CD1c-positive myeloid dendritic cell (primary cell): Measurements from ENCODE around the gene PAFAH1B1.
"Not testable (repeated sequence)": the region's sequence is repeated elsewhere in the genome, so short reads cannot be mapped to it uniquely, and the experiment has no call there.

Experiments
- DNase-seq: peaks from one replicate; pipeline ENCODE4 v3.0.0-alpha.2; 2016; ENCODE audit errors: extremely low spot score

The PAFAH1B1 gene

DNA sequence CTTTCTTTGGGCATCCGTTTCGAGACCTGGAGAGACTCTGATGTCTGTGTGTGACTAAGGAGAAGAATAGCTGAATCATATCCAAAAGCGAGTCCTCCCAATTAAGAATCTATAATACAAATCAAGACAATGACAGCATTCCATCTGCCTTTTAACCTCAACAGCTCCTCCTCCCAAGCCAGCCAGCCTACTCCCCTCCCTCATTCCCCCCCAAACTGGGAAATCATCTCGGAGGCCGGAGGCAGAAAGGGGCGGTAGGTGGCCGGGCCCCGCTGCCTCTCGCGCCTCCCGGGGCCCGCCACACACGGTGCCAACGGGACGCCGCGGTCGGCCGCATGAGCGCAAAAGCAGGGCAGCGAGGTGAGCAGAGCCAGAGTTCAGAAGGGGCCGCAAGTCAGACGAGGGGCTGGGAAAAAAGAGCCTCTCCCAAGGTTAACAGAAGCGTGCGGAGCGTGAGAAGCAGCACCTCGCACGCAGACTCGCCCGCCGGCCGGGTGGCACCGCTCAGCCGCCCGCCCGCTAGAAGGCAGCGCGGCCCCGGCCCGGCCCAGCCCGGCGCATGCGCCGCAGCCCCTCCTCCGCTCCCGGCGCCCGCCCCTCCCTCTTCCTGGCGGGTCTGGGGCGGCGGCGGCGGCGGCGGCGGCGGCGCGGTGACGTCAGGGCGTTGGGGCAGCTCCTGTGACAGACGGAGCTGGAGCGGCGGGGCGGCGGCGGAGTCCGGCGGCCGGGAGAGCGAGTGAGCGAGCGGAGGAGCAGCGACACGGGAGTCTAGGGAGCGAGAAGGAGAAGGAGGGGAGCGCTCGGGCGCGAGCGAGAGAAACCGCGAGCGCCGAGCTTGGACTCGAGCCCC lies at the start of gene PAFAH1B1:
PAFAH1B1 (plus strand) TSS at position 684 of the 850 bp plus-strand sequence. CDS start 44,635 bp downstream, outside the sequence.
- DNase-seq: peak; percentile 97

DNA sequence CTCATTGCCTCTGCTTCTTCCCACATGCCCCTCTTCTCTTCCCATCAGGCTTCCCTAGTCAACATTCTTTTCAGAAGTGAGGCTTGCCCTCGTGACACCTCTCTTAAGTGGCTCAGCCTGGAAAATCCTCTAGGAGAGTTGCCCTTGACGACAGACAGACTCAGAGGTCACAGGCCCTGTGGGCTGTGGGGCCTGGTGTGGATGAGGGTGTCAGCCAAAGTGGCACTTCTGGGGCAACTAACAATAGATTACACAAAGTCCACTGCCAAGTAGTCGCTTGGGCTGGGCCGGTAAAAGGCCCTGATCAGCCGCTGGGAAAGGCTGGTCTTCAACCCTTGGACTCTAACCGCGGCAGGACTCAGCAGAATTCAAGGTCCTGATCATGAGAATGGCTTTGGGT lies 48.1 kb upstream of the PAFAH1B1 start:
- DNase-seq: no peak

DNA sequence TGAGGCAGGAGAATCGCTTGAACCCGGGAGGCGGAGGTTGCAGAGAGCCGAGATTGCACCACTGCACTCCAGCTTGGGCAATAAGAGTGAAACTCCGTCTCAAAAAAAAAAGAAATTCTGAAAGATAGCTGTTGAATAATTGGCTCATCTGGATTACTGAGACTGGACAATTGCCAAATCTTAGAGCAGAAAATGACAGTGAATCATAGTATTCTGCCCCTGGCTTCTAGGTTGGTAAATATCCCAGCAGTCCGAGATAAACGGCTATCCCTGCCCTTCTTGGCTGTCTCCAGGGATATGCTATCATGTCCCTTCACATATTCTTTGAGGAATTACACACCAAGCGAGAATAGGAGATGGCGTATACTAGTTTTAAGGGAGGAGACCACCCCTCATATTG lies 46.3 kb upstream of the PAFAH1B1 start:
- no peak for DNase-seq

DNA sequence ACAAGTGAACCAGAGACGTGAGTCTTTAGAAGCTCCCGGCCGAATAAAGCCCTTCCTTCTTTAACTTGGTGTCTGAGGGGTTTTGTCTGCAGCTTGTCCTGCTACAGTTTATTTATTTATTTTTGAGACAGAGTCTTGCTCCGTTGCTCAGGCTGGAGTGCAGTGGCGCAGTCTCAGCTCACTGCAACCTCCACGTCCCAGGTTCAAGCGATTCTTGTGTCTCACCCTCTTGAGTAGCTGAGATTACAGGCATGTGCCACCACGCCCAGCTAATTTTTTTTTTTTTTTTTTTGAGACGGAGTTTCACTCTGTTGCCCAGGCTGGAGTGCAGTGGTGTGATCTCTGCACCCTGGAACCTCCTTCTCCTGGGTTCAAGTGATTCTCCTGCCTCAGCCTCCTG lies 45.4 kb upstream of the PAFAH1B1 start:
- not testable (repeated sequence) for DNase-seq

DNA sequence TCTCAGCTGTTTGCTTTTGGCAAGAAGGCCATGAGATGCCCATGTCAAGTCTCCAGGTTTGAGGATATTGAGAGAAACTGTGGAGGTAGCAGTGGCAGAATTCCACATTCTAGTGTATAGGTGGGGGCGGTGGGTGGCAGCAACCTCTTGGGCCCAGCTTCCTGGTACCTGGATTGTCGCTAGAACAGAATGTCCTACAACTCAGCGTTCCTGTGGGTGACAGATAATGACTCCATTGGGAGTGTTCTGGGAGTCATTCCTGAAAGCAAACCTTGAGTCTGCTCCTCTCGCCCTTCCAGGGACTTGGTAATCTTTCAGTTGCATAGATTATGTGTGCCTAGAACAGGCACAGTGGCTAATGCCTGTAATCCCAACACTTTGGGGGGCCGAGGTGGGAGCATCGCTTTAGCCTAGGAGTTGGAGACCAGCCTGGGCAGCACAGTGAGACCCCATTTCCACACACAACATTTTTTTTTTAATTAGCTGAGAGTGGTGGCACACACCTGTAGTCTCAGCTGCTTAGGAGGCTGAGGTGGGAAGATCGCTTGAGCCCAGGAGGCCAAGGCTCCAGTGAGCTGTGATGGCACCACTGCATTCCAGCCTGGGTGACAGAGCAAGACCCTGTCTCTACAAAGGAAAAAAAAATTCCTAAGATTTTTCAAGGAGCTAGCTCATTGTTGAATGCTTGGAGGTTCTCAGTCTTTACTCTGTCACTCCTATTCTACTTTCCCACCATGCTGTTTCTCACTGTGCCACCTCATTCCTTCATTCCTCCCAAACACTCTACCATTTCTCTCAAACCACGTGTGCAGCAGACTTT lies 43.9 kb upstream of the PAFAH1B1 start:
- DNase-seq: no peak

DNA sequence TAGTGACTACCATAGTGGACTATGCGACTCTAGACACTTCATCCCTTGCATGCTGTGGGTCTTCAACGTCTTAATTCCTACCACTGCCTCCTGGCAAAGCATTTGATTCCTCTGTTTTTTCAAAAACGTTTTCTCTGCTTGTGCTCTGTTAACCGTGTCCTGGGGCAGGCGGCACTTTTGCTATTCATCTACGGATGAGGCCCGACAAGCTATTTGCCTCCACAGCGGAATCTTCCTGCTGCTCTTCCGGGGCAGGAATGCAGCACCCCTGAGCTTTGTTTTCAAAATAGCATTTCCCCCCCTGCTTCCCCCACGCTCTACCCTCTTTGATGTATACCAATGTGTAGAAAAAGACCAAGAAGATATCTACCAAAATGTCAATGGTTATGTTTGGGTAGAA lies 42.0 kb upstream of the PAFAH1B1 start:
- DNase-seq: no peak

DNA sequence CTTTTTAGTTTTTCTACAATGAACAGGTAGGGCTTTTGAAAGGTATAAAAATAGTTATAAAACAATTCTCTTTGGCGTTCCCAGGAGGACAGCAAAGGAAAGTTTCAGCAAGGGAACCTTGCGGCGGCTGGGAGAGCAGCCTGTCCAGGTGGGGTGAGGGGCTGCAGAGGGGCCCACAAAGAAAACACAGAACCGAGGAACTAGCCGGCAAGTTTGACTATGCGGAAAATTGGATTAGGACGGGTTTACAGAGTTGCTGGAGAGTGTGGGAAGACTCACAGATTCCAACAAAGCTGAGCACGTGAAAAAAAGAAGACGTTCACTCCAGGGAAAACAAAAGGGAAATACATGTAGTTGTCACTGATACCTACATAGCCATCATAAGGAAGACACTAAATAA lies 41.5 kb upstream of the PAFAH1B1 start:
- DNase-seq: no peak

DNA sequence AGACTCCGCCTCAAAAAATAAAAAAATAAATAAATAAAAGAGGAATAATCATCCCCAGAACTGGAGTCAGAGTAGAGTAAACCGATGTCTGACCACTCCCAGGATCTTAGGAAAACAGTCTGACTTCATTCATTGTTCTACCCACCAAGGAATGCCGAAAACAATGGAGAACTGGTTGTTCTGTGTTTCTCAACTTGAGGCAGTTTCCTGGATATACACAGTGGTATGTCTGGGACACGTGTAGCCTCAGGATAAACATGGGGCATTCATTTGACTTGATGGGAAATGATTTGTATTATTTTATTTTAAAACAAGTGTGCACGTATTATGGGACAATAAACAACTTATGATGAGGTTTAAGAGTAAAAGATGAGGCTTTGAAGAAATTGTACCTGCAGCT lies 32.8 kb upstream of the PAFAH1B1 start:
- no peak for DNase-seq

DNA sequence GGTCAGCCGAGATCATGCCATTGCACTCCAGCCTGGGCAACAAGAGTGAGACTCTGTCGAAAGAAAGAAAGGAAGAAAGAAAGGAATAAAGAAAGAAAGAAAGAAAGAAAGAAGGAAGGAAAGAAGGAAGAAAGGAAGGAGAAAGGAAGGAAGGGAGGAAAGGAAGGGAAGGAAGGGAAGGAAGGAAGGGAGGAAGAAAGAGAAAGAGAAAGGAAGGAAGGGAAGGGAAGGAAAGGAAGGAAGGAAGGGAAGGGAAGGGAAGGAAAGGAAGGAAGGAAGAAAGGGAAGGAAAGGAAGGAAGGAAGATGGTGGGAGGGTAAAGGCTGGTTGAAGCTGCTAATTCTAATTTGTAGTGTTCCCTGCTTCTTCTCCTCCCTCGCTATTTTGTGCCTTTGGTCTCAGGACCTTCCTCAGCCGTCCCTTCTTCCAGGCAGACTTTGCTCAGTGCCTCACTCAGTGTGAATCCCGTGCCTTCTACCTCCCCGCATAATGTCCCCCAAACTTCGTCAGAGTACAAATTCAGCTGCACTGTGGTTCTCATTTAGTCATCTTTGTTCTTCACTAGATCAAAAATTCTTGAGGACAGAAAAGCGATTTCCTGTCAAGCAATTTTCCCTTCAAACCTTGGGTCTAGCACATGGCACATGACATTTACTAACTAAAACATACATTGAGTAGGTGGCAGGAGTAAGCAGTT lies 31.1 kb upstream of the PAFAH1B1 start:
- DNase-seq: no peak

DNA sequence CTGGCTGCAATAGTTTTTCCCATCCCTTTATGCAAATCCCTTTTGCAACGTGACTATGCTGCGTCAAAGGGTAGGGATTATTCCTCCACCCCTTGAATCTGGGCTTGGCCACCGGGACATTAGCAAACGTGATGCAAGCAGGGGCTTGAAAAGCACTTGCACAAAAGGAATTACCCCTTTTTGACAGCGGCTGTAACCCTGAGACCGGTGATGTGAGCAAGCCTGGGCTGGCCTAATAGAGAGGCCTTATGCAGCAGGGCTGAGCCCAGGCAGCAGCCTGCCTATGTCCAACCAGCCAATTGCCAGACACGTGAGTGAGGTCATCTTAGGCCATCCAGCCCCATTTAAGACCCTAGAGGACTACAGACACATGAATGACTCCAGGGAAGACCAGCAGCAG lies 30.4 kb upstream of the PAFAH1B1 start:
- no peak for DNase-seq

DNA sequence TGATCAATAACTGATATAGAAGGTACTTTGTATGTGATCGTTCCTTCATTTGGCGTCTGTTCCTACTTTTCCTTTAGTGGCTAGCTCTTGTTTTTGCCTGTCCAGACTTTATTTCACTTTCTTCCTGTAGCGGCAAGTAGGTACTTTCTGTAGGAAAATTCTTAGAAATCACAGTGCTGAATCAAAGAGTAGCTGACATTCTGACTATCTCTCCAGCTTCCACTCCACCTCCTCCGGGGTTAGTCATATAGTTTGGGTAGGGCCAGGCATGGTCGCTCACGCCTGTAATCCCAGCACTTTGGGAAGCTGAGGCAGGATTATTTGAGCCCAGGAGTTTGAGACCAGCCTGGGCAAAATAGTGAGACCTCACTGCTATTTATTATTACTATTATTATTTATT lies 29.9 kb upstream of the PAFAH1B1 start:
- DNase-seq: no peak

DNA sequence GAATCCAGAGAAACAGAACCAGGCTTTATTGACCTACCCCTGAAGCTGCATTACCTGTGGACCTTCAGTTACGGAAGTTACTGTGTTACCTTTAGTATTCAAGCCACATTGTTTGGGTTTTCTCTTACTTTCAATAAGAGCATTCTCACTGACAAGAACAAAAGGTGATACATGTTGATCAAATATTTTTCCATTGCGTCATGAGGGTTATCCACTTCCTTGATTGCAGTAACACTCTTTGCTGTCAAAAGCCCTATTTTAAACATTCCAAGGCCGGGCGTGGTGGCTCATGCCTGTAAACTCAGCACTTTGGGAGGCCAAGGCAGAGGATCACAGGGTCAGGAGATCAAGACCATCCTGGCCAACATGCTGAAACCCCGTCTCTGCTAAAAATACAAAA lies 28.6 kb upstream of the PAFAH1B1 start:
- no peak for DNase-seq

DNA sequence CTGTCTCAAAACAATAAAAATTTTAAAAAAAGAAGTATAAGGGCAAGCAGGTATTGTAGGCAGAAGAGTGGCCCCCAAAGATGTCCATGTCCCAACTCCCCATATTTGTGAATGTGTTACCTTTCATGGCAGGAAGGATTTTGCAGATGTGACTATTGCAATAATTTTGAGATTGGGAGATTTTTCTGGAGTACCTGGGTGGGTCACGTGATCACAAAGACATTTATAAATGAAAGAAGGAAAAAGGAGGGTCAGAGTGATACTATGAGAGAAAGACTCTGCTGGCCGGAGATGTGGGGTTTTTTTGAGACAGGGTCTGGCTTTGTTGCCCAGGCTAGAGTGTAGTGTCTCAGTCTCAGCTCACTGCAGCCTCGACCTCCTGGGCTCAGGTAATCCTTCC lies 27.4 kb upstream of the PAFAH1B1 start:
- no peak for DNase-seq

DNA sequence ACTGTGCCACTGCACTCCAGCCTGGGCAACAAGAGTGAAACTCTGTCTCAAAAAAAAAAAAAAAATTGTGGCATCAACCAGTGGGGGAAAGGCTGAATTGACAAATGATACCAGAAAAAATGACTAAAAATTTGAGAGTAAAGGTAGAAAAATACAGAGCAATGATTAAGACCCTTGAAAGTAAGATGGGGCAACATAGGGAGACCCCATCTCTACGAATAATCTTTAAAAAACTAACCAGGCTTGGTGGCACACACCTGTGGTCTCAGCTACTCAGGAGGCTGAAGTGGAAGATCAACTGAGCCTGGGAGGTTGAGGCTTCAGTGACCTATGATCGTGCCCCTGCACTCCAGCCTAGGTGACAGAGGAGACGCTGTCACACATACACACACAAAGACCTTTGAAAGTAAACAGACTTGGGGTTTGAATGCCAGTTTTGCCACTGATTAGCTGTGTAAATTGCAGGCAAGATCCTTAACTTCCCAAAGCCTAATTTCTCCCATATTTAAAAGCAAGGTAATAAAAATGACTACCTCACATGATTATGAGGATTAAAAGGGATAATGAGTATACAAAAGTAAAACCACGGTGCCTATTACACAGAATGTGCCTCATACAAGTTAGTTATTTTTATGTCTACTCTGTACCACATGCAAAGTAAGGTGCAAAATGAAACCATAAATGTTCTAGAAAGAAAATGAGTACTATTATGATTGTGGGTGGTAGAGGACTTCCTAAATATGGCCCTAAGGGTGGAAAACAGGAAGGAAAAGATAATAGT lies 21.7 kb upstream of the PAFAH1B1 start:
- DNase-seq: peak; percentile 26

DNA sequence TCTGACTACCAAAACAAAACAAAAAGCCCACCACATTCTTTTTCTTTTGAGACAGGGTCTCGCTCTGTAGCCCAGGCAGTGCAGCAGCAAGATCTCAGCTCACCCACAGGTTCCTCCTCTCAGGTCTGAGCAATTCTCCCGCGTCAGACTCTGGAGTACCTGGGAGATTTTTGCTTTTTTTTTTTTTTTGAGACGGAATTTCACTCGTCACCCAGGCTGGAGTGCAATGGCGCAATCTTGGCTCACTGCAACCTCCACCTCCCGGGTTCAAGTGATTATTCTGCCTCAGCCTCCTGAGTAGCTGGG lies 21.2 kb upstream of the PAFAH1B1 start:
- DNase-seq: not testable (repeated sequence)

DNA sequence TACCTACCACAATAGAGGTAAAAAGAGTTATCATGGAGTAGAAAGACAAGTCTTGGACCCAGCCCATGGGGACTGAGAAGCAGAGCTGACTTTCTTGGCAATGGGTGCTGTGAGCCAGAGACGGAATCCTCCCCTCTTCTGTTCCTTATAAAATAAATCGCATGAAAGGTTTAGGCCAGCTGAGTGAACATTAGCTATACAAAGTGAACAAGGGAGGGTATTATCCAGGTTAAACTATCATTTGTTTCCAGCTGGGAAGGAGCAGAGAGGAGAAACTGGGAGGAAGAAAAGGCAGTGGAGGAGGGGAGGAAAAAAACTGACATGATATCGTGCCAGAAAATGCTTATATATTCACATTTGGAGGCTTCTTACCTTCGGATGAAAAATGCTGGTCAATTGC lies 13.3 kb upstream of the PAFAH1B1 start:
- DNase-seq: no peak

DNA sequence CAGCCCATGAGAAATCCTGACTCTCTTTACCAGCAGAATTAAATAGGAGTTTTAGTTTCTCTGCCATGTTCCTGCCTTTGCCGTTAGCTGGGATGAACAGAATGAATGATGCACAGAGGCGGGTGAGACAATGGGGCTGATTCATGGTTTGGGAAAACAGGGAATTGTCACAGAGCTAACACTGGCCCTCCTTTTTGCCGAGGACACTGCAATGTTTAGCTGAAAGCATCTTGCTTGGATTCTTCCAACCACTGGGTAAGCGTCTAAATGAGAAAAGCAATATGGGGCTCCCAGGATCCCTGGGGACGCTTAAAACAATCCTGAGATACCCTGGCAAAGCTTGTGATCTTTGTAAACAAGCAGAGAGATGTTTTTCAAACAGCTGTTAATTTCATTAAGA lies 12.8 kb upstream of the PAFAH1B1 start:
- DNase-seq: no peak

DNA sequence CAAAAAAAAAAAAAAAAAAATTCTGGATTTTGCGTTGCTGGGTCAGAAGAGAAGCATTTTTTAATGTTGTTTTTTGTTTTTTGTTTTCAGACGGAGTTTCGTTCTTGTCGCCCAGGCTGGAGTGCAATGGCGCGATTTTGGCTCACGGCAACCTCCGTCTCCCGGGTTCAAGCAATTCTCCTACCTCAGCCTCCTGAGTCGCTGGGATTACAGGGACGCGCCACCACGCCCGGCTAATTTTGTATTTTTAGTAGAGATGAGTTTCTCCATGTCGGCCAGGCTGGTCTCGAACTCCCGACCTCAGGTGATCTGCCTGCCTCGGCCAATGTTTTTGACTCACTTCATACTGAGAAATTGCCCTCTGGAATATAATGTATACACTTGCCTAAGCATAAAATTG lies 11.0 kb upstream of the PAFAH1B1 start:
- DNase-seq: no peak

DNA sequence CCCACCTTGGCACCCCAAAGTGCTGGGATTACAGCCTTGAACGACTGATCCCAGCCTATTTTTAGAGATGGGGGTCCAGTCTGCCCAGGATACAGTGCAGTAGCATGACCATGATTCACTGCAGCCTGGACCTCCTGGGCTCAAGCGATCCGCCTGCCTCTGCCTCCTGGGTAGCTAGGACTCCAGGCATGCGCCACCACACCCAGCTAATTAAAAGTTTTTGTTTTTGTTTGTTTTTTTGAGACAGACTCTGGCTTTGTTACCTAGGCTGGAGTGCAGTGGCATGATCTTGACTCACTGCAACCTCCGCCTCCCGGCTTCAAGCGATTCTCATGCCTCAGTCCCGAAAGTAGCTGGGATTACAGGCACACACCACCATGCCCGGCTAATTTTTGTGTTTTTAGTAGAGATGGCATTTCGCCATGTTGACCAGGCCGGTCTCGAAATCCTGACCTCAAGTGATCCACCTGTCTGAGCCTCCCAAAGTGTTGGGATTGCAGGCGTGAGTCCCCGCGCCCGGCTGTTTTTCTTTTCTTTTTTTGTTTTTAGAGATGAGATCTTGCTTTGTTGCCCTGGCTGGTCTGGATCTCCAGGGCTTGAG lies 2.3 kb upstream of the PAFAH1B1 start:
- DNase-seq: no peak

DNA sequence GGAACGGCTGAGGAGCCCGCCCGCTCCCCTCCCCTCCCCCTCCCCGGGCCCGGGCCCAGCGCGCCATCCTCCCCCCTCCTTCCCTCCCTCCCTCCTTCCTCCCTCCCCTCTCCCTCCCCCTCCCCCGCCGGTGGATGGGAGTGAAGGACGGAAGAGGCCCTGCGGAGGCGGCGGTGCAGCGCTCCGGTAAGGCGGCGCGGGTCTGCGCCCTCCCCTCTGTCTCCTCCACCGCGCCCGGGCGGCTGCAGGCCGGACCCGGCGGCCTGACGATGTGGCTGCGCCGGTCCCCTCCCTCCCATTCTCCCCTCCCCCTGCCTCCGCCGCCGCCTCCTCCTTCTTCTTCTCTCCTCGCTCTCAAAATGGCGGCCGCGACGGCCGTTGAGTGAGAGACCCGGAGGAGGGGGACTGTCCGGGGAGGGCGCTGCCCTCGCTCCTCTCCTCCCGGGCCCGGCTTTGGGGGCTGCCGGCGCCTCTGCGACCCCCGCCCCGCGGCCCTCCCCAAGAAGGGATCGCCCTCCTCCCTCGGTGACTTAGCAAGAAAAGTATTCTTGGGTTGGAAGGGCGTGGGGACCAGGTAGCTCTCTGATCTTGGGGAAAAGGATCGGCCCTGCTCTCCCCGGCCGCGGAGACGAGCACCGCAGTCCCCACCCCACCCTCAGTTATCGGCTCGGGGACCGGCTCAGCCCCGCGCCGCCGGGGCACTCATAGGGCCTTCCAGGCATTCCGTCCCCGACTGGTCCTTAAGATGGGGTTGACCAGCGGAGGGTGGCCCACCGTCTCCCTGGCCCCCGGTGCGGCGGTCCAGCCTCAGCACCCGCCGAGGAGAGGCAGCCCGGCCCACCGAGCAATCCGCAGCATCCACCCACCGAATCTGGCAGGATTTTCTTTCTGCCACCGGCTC lies 617 bp downstream of the PAFAH1B1 start:
- DNase-seq: peak; percentile 83
